Mesendoderm (in vitro differentiated cells): Measurements from ENCODE around the gene RABGAP1.

Source experiments
- DNase-seq: peaks from one replicate; pipeline ENCODE4 v3.0.0; 2013
- H2AK5ac ChIP-seq: 2 replicates; pipeline ENCODE4 v1.6.1; 2013; ENCODE audit warnings: low read length, inconsistent platforms
- H2BK120ac ChIP-seq: 2 replicates; pipeline ENCODE4 v1.6.1; 2013; ENCODE audit warnings: low read depth, mild to moderate bottlenecking, low read length, moderate library complexity, mixed read lengths
- H2BK15ac ChIP-seq: replicated peaks from 2 replicates; pipeline ENCODE4 v1.6.1; 2013; ENCODE audit warnings: low read depth, mild to moderate bottlenecking, moderate library complexity
- H2BK5ac ChIP-seq: 2 replicates; pipeline ENCODE4 v1.6.1; 2013; ENCODE audit warnings: low read length, inconsistent platforms
- H3K18ac ChIP-seq: 2 replicates; pipeline ENCODE4 v1.6.1; 2013; ENCODE audit warnings: mild to moderate bottlenecking, low read length, mixed read lengths
- H3K23ac ChIP-seq: one replicate; pipeline ENCODE4 v1.6.1; 2013; ENCODE audit warnings: low read length
- H3K27ac ChIP-seq: 2 replicates; pipeline ENCODE4 v1.5.1; 2013; ENCODE audit warnings: low read depth, mild to moderate bottlenecking, inconsistent platforms, low read length, moderate library complexity
- H3K27me3 ChIP-seq: 2 replicates; pipeline ENCODE4 v1.6.1; 2013; ENCODE audit warnings: low read length, control low read depth, mild to moderate bottlenecking, inconsistent platforms; ENCODE audit not compliant: insufficient read depth, poor library complexity
- H3K36me3 ChIP-seq: 2 replicates; pipeline ENCODE4 v1.6.1; 2013; ENCODE audit warnings: low read length, inconsistent platforms; ENCODE audit not compliant: control insufficient read depth, insufficient read depth
- H3K4ac ChIP-seq: one replicate; pipeline ENCODE4 v1.6.1; 2013; ENCODE audit warnings: low read depth, mild to moderate bottlenecking, low read length, moderate library complexity
- H3K4me1 ChIP-seq: 2 replicates; pipeline ENCODE4 v1.6.1; 2013; ENCODE audit warnings: low read depth, low read length, inconsistent platforms; ENCODE audit not compliant: control insufficient read depth
- H3K4me2 ChIP-seq: 2 replicates; pipeline ENCODE4 v1.6.1; 2013; ENCODE audit warnings: low read length
- H3K4me3 ChIP-seq: 2 replicates; pipeline ENCODE4 v1.5.1; 2013; ENCODE audit warnings: mild to moderate bottlenecking, low read length
- H3K56ac ChIP-seq: one replicate; pipeline ENCODE4 v1.6.1; 2013; ENCODE audit warnings: low read length
- H3K79me1 ChIP-seq: 2 replicates; pipeline ENCODE4 v1.6.1; 2013; ENCODE audit warnings: low read length, inconsistent platforms
- H3K79me2 ChIP-seq: 2 replicates; pipeline ENCODE4 v1.6.1; 2013; ENCODE audit warnings: mild to moderate bottlenecking, low read length; ENCODE audit not compliant: control insufficient read depth, insufficient read depth
- H3K9ac ChIP-seq: 2 replicates; pipeline ENCODE4 v1.6.1; 2013; ENCODE audit warnings: low read length, inconsistent platforms
- H4K5ac ChIP-seq: one replicate; pipeline ENCODE4 v1.6.1; 2013; ENCODE audit warnings: low read length
- H4K8ac ChIP-seq: one replicate; pipeline ENCODE4 v1.6.1; 2013; ENCODE audit warnings: low read depth, mild to moderate bottlenecking, control low read depth, low read length, moderate library complexity
- WGBS: extraction: QIAGEN DNeasy Blood & Tissue Kit; methylation state at CpG from one replicate; pipeline ENCODE4 v1.1.7; 2013; ENCODE audit warnings: low lambda C conversion rate, missing lambda C conversion rate; ENCODE audit not compliant: insufficient coverage; ENCODE audit errors: extremely low coverage; 5-methylcytosine and 5-hydroxymethylcytosine counted together

The RABGAP1 gene

DNA sequence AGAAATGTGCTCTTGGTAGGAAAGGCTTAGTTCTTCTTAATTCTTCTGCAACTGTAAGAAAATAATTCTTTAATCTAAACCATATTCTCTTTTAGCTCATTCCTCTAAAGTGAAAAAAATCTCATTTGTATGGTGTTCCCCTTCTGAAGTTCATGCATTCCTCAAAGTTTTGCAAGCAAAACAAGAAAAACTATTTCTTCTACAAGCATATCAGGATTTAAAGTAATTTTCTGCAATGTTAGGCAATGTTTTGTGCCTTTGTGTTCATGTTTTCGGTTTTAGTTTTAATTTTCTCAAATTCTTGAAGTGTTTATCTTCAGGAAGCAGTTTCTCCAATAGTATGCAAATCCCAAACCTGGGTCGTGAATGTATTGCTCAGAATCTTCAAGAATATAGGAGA is 80.0 kb downstream of the RABGAP1 start:
- Histone ChIP-seq H3K27ac (no peak overlapping the region), H3K79me1 (no peaks in the 10 kb centered on the region), H3K36me3 (no peaks in the 10 kb centered on the region), H2BK15ac (no peak overlapping the region), H3K27me3 (no peaks in the 10 kb centered on the region), H3K23ac (no peak overlapping the region), H3K4ac (no peak overlapping the region), H3K4me3 (no peak overlapping the region), H3K4me1 (no peaks in the 10 kb centered on the region), H2BK5ac (no peak overlapping the region), H3K79me2 (no peaks in the 10 kb centered on the region), H2AK5ac (no peak overlapping the region), H4K8ac (no peak overlapping the region), H3K56ac (no peak overlapping the region), H2BK120ac (no peak overlapping the region), H3K9ac (no peak overlapping the region), H4K5ac (no peak overlapping the region), H3K18ac (no peak overlapping the region), H3K4me2 (no peak overlapping the region)
- no peak for DNase-seq
- WGBS = no CpG with 5 or more reads among the region's 2 CpGs

DNA sequence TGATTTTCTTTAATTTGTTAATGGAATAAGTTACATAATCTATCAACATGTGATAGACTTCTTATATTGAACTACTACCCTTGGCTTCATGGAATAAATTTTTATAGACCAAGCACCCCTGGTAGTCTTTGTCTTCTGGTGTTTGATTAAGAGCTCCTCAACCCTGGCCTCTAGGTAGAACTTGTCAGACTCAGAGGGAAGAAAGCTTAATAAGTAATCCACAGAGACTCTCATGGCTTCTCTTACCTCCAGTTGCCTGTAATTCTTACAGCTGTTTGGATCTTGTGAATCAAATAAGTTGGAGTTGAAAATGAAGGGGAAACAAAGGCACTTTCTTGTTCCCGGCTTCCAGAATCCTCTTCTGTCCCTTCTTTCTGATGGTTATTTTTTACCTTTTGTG is 85.6 kb downstream of the RABGAP1 start:
- Histone ChIP-seq H4K5ac (no peak overlapping the region), H3K27me3 (no peaks in the 10 kb centered on the region), H2BK15ac (no peak overlapping the region), H3K56ac (no peak overlapping the region), H3K4me2 (no peak overlapping the region), H3K4ac (no peak overlapping the region), H3K36me3 (no peaks in the 10 kb centered on the region), H2BK120ac (no peak overlapping the region), H3K4me3 (no peak overlapping the region), H3K79me1 (no peaks in the 10 kb centered on the region), H3K18ac (no peak overlapping the region), H2BK5ac (no peak overlapping the region), H3K9ac (no peak overlapping the region), H3K79me2 (no peaks in the 10 kb centered on the region), H3K23ac (no peak overlapping the region), H2AK5ac (no peak overlapping the region), H3K4me1 (no peaks in the 10 kb centered on the region), H4K8ac (no peak overlapping the region), H3K27ac (no peak overlapping the region)
- no CpG with 5 or more reads among the region's 1 CpG for WGBS
- DNase-seq = no peak

DNA sequence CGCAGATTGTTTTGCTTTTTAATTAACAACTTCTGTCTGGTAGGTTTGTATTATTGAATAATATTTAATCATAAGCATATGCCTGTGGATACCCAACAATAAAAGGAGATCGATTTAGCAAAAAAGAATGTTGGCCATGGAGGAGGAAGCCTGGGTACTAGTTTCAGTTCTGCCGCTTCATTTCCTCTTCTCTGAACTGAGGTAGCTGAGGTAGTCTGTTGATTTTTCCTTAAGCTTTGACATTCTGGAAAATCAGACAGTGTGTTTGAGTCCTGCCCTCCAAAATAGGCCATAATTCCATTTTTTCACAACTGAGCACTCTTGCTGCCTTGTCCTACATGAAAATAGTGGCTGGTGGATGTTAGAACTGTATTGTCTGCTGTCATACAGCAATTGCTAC is 86.7 kb downstream of the RABGAP1 start:
- no peak overlapping the region for H3K4me2 ChIP-seq
- no peaks in the 10 kb centered on the region for H3K4me1 ChIP-seq

DNA sequence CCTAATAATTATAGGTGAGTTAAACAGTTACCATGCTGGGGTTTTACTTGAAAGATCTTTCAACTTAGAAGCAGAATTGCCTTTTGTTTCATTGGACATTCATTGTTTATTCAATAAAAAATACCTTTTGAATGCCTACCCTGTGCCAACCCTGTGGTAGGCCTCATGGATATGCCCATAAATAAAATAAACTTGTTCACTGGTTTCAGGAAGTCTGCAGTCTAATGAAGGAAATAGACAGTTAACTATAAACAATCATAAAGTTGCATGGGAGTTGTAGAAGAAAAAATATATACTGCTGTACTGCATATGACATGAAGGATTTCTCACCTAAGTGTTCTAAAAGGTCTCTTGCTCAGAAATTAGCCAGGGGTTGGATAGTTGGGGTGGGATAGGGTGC is 87.3 kb downstream of the RABGAP1 start:
- H4K8ac ChIP-seq = no peak overlapping the region
- no peak overlapping the region for H3K4ac ChIP-seq
- H3K9ac ChIP-seq = no peak overlapping the region
- no peak overlapping the region for H3K56ac ChIP-seq
- no peaks in the 10 kb centered on the region for H3K79me2 ChIP-seq
- no peak overlapping the region for H2BK120ac ChIP-seq
- H3K23ac ChIP-seq = no peak overlapping the region
- H3K4me3 ChIP-seq = no peak overlapping the region
- no peak overlapping the region for H2BK15ac ChIP-seq
- no peaks in the 10 kb centered on the region for H3K36me3 ChIP-seq
- DNase-seq = no peak
- no peak overlapping the region for H2BK5ac ChIP-seq
- no peaks in the 10 kb centered on the region for H3K4me1 ChIP-seq
- H3K18ac ChIP-seq = no peak overlapping the region
- H4K5ac ChIP-seq = no peak overlapping the region
- no peak overlapping the region for H3K4me2 ChIP-seq
- no peaks in the 10 kb centered on the region for H3K79me1 ChIP-seq
- H3K27ac ChIP-seq = no peak overlapping the region
- H3K27me3 ChIP-seq = no peaks in the 10 kb centered on the region
- no peak overlapping the region for H2AK5ac ChIP-seq

More for the DNA sequence above, 86.7 kb downstream of the RABGAP1 start:
- Histone ChIP-seq H3K9ac (no peak overlapping the region), H3K4me3 (no peak overlapping the region), H3K79me1 (no peaks in the 10 kb centered on the region), H4K8ac (no peak overlapping the region), H3K79me2 (no peaks in the 10 kb centered on the region), H3K27me3 (no peaks in the 10 kb centered on the region), H2BK5ac (no peak overlapping the region), H3K4ac (no peak overlapping the region), H2BK120ac (no peak overlapping the region), H4K5ac (no peak overlapping the region), H2BK15ac (no peak overlapping the region), H3K23ac (no peak overlapping the region), H3K27ac (no peak overlapping the region), H3K18ac (no peak overlapping the region), H3K36me3 (no peaks in the 10 kb centered on the region), H2AK5ac (no peak overlapping the region), H3K56ac (no peak overlapping the region)
- no peak for DNase-seq
- WGBS = no CpG with 5 or more reads among the region's 3 CpGs

DNA sequence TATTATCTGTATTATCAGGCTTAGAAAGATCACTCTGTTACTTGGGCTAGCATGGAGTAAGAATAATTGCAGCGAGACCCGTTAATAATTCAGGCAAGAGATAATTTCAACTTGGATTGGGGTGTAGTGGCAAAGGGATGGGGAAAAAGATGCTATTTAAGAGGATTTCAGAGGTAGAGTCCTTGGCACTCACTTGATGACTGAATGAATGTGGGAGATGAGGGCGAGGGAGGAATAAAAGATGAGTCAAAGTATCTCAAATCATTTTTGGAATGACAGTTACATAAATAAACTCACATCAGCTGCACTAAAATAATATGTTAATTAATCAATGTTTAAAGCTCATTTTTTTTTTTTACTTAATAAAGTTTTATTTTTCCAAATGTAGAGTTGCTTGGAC is 88.2 kb downstream of the RABGAP1 start:
- DNase-seq = no peak
- Histone ChIP-seq H3K9ac (no peak overlapping the region), H4K5ac (no peak overlapping the region), H3K56ac (no peak overlapping the region), H3K27ac (no peak overlapping the region), H3K4me2 (no peak overlapping the region), H3K27me3 (no peaks in the 10 kb centered on the region), H3K4ac (no peak overlapping the region), H3K4me1 (no peaks in the 10 kb centered on the region), H2BK15ac (no peak overlapping the region), H2BK120ac (no peak overlapping the region), H3K79me1 (no peaks in the 10 kb centered on the region), H3K23ac (no peak overlapping the region), H4K8ac (no peak overlapping the region), H3K4me3 (no peak overlapping the region), H2BK5ac (no peak overlapping the region), H2AK5ac (no peak overlapping the region), H3K18ac (no peak overlapping the region), H3K79me2 (no peaks in the 10 kb centered on the region), H3K36me3 (no peaks in the 10 kb centered on the region)
- WGBS = no CpG with 5 or more reads among the region's 3 CpGs

DNA sequence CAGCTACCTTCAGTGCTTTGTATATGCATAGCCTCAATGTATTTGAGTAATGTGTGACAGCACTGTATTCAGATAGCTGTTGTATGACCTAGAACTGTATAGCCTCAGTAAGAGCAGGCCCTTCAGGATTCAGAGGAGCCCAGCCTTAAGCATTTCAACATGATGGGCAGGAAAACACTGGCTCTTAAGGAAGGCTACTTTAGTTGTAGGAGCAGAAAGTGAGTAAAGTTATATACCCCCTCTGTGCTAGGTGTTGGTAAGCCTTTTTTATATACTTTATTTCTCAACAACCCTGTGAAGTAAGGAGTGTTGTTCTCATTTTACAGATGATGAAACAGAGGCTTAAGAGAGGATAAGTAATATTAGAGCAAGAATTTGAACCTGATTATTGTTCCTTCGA is 91.1 kb downstream of the RABGAP1 start:
- H3K9ac ChIP-seq = no peak overlapping the region
- no peaks in the 10 kb centered on the region for H3K79me1 ChIP-seq
- H3K18ac ChIP-seq = no peak overlapping the region
- DNase-seq = no peak
- no peak overlapping the region for H4K5ac ChIP-seq
- no CpG with 5 or more reads among the region's 1 CpG for WGBS
- no peak overlapping the region for H4K8ac ChIP-seq
- H3K23ac ChIP-seq = no peak overlapping the region
- H2BK5ac ChIP-seq = no peak overlapping the region
- no peak overlapping the region for H2BK15ac ChIP-seq
- no peak overlapping the region for H3K4me2 ChIP-seq
- H2BK120ac ChIP-seq = no peak overlapping the region
- H3K36me3 ChIP-seq = no peaks in the 10 kb centered on the region
- no peak overlapping the region for H2AK5ac ChIP-seq
- H3K4me1 ChIP-seq = no peaks in the 10 kb centered on the region
- H3K56ac ChIP-seq = no peak overlapping the region
- no peaks in the 10 kb centered on the region for H3K27me3 ChIP-seq
- no peak overlapping the region for H3K27ac ChIP-seq
- no peaks in the 10 kb centered on the region for H3K79me2 ChIP-seq
- H3K4ac ChIP-seq = no peak overlapping the region
- H3K4me3 ChIP-seq = no peak overlapping the region
